GM12878 (cell line): ENCODE results near the gene LIMCH1. TPM values are rescaled to one million over a fixed set of nuclear protein-coding genes. Genes with fewer than 3 reads are reported as not detected.

Source experiments
- ATAC-seq: fragments of 200-7000 bp; cut with Tn5 transposase; 3 replicates; pipeline ENCODE4 v1.9.1; 2020; ENCODE audit warnings: mild to moderate bottlenecking, moderate library complexity
- BruUV-seq: library from RNA; stranded (reverse); fragments of 400-500 nt; replicated peaks from 2 replicates; lab custom pipeline; 2021; lab: Mats Ljungman, UMichigan
- CTCF ChIA-PET: fragments of 300-600 bp; sonication (Branson Sonifier 250); formaldehyde crosslinking; extraction: SDS; loops from one replicate; lab custom pipeline; 2021; ENCODE audit warnings: inconsistent platforms; lab: Yijun Ruan, JAX
- POLR2A ChIA-PET: fragments of 350-600 bp; formaldehyde crosslinking; extraction: SDS; loops from one replicate; lab custom pipeline; 2021; ENCODE audit warnings: inconsistent platforms; lab: Charles Lee
- RAD21 ChIA-PET: fragments of 300-600 bp; sonication (Branson Sonifier 250); formaldehyde crosslinking; loops from one replicate; lab custom pipeline; 2023; ENCODE audit warnings: antibody characterized with exemption; ENCODE audit not compliant: unreplicated experiment; lab: Charles Lee
- SMC1A ChIA-PET: fragments of 300-600 bp; sonication (Branson Sonifier 250); formaldehyde crosslinking; loops from one replicate; lab custom pipeline; 2023; ENCODE audit not compliant: unreplicated experiment, uncharacterized antibody; lab: Charles Lee
- DNase-seq: peaks from one replicate; pipeline ENCODE4 v3.0.0-alpha.2; 2011; ENCODE audit warnings: low read depth, low spot score
- FAIRE-seq: peaks from 3 replicates; lab custom pipeline; 2011; peaks lifted over from hg19 to GRCh38; lab: Jason Lieb, UNC
- H2AFZ ChIP-seq: 2 replicates; pipeline ENCODE4 v1.6.0; 2011; ENCODE audit warnings: low read depth, low read length, control low read depth; ENCODE audit not compliant: control insufficient read depth
- H3K27ac ChIP-seq: 2 replicates; pipeline ENCODE4 v1.5.1; 2011; ENCODE audit warnings: control low read depth; ENCODE audit not compliant: control insufficient read depth, insufficient read depth
- H3K27me3 ChIP-seq, 2 experiments: replicated peaks in 1 of 2; 2 replicates each; pipeline versions ENCODE4 v1.6.0 to v1.6.1; 2011; ENCODE audit warnings: low read length in 1 of 2; ENCODE audit not compliant: control insufficient read depth in 2 of 2, insufficient read depth in 2 of 2
- H3K36me3 ChIP-seq, 2 experiments: 2 replicates each; pipeline ENCODE4 v1.5.1; 2011; ENCODE audit warnings: low read length in 1 of 2; ENCODE audit not compliant: control insufficient read depth in 2 of 2, insufficient read depth in 2 of 2
- H3K4me1 ChIP-seq: 2 replicates; pipeline ENCODE4 v1.6.1; 2011; ENCODE audit warnings: mild to moderate bottlenecking, low read length, moderate library complexity, mixed read lengths; ENCODE audit not compliant: control insufficient read depth, insufficient read depth
- H3K4me2 ChIP-seq: 2 replicates; pipeline ENCODE4 v1.6.0; 2011; ENCODE audit warnings: control low read depth; ENCODE audit not compliant: control insufficient read depth, insufficient read depth
- H3K4me3 ChIP-seq: fragments of 200-600 bp; sonication (generic); 2 replicates; pipeline ENCODE4 v1.5.1; 2016
- H3K79me2 ChIP-seq: 2 replicates; pipeline ENCODE4 v1.6.0; 2011; ENCODE audit warnings: low read length; ENCODE audit not compliant: control insufficient read depth, insufficient read depth
- H3K9ac ChIP-seq: 2 replicates; pipeline ENCODE4 v1.8.0; 2011; ENCODE audit warnings: low read length, control low read depth, mixed read lengths; ENCODE audit not compliant: control insufficient read depth, insufficient read depth
- H3K9me3 ChIP-seq: replicated peaks from 3 replicates; pipeline ENCODE4 v1.5.1; 2011; ENCODE audit warnings: mild to moderate bottlenecking, low read length; ENCODE audit not compliant: control insufficient read depth, insufficient read depth
- H4K20me1 ChIP-seq: 2 replicates; pipeline ENCODE4 v1.6.0; 2011; ENCODE audit not compliant: control insufficient read depth, insufficient read depth
- ASH2L ChIP-seq: fragments of 300-600, 200-600 bp; sonication (generic); IDR thresholded peaks from 2 replicates; pipeline ENCODE4 v1.6.1; 2017; ENCODE audit warnings: low read depth, mild to moderate bottlenecking, borderline replicate concordance
- CBX3 ChIP-seq: fragments of 200-600 bp; sonication (generic); IDR thresholded peaks from 2 replicates; pipeline ENCODE4 v1.6.1; 2016; ENCODE audit warnings: low read depth, borderline replicate concordance
- CHD2 ChIP-seq: IDR thresholded peaks from 2 replicates; pipeline ENCODE4 v1.6.1; 2011; ENCODE audit warnings: low read depth, low read length, improper control_type of control experiment, borderline replicate concordance
- FOXM1 ChIP-seq: IDR thresholded peaks from 2 replicates; pipeline ENCODE4 v1.6.1; 2012; ENCODE audit warnings: low read depth, mild to moderate bottlenecking, inconsistent platforms, low read length, moderate library complexity
- JUNB ChIP-seq: IDR thresholded peaks from 2 replicates; pipeline ENCODE4 v1.6.1; 2016; ENCODE audit warnings: antibody characterized with exemption, mild to moderate bottlenecking
- KAT2A ChIP-seq: conservative IDR thresholded peaks from 2 replicates; pipeline ENCODE4 v1.6.1; 2011; ENCODE audit warnings: low read depth, low read length; ENCODE audit not compliant: control insufficient read depth
- LARP7 ChIP-seq: fragments of 450-650 bp; IDR thresholded peaks from 2 replicates; pipeline ENCODE4 v1.6.1; 2017; ENCODE audit warnings: mild to moderate bottlenecking
- NR2C1 ChIP-seq: fragments of 450-650 bp; IDR thresholded peaks from 2 replicates; pipeline ENCODE4 v1.6.1; 2017; ENCODE audit warnings: antibody characterized with exemption, mild to moderate bottlenecking, moderate library complexity
- POLR2A ChIP-seq: IDR thresholded peaks from 2 replicates; pipeline ENCODE4 v1.6.1; 2011; ENCODE audit warnings: low read depth, mild to moderate bottlenecking, low read length
- POLR2AphosphoS2 ChIP-seq: IDR thresholded peaks from 2 replicates; pipeline ENCODE4 v1.6.1; 2011; ENCODE audit warnings: low read depth, mild to moderate bottlenecking, low read length, improper control_type of control experiment, moderate library complexity
- SMAD5 ChIP-seq: IDR thresholded peaks from 2 replicates; pipeline ENCODE4 v1.6.1; 2016; ENCODE audit warnings: antibody characterized with exemption, low read depth
- STAT1 ChIP-seq: fragments of 450-650 bp; conservative IDR thresholded peaks from 2 replicates; pipeline ENCODE4 v1.6.1; 2014; ENCODE audit warnings: antibody characterized with exemption, mild to moderate bottlenecking
- SUZ12 ChIP-seq: fragments of 200-600 bp; sonication (generic); IDR thresholded peaks from one replicate; pipeline ENCODE4 v1.6.1; 2018; ENCODE audit warnings: antibody characterized with exemption, mild to moderate bottlenecking; ENCODE audit not compliant: unreplicated experiment
- TAF1 ChIP-seq: IDR thresholded peaks from 2 replicates; pipeline ENCODE4 v1.6.1; 2011; ENCODE audit warnings: mild to moderate bottlenecking, low read depth, low read length, borderline replicate concordance
- WRNIP1 ChIP-seq: IDR thresholded peaks from 2 replicates; pipeline ENCODE4 v1.6.1; 2011; ENCODE audit warnings: low read depth, low read length, improper control_type of control experiment, borderline replicate concordance
- WGBS: methylation state at CpG from one replicate; pipeline ENCODE4 v1.1.6; 2016; ENCODE audit warnings: low lambda C conversion rate; ENCODE audit not compliant: insufficient replicate concordance, insufficient coverage; ENCODE audit errors: missing lambda C conversion rate; 5-methylcytosine and 5-hydroxymethylcytosine counted together
- in situ Hi-C: fragments of 300-500 bp; cut with MboI; formaldehyde crosslinking; loops from 9 replicates; pipeline ENCODE4 v1.14.3; 2018; ENCODE audit warnings: mixed read lengths
- intact Hi-C: fragments of 100-400 bp; cut with micrococcal nuclease; formaldehyde crosslinking; loops from one replicate; pipeline ENCODE4 v1.14.2; 2022; ENCODE audit not compliant: unreplicated experiment
- polyA plus RNA-seq, 11 experiments: library from polyadenylated mRNA; depleted of rRNA in 4 of 11; unstranded in 6 of 11; stranded (reverse) in 5 of 11; fragments of >200 nt; fragmentation: Nextera tagmentation in 4 of 11; fragmentation: Illumina TruSeq in 1 of 11; extraction: Ambion mirVana in 4 of 11; extraction: Trizol in 1 of 11; gene quantifications; 1 replicate in 1 of 11; 2 replicates in 10 of 11; pipeline versions ENCODE4 v1.2.1 to v1.2.3, GENCODE V29; 2011 to 2016; ENCODE audit warnings: inconsistent platforms in 2 of 11, missing spikeins in 2 of 11, low read depth in 1 of 11
- total RNA-seq, 4 experiments: library from RNA; depleted of rRNA in 3 of 4; stranded (reverse); fragments of >200 nt in 3 of 4; fragmentation: Illumina TruSeq in 1 of 4; extraction: Trizol in 1 of 4; gene quantifications; 2 replicates each; pipeline versions ENCODE4 v1.2.1 to v1.2.3, GENCODE V29; 2013 to 2021
- TF ChIP-seq, protein P1 (sequence below), 3 experiments: IDR thresholded peaks in 2 of 3; conservative IDR thresholded peaks in 1 of 3; 2 replicates each; pipeline ENCODE4 v1.5.1; 2011; ENCODE audit warnings: low read depth in 3 of 3, low read length in 3 of 3, mild to moderate bottlenecking in 3 of 3, control low read depth in 2 of 3, moderate library complexity in 2 of 3, inconsistent platforms in 1 of 3, mixed read lengths in 1 of 3; ENCODE audit not compliant: control insufficient read depth in 2 of 3, insufficient read depth in 1 of 3; ENCODE audit errors: extremely low read depth in 1 of 3

LIMCH1 gene
- total and polyA plus RNA-seq, 10 of the 15 experiments (the other 5 are each of a cell fraction or from before 2014, with no cell fraction given), result 0.07 to 0.15 TPM; not detected in 8

- CTCF ChIA-PET, result no interaction called here
- Histone ChIP-seq H3K4me1 (no peaks in the 10 kb centered on the region), H3K79me2 (no peaks in the 10 kb centered on the region), H3K9ac (no peak overlapping the region), H3K27ac (no peak overlapping the region), H3K9me3 (no peaks in the 10 kb centered on the region), H3K4me3 (no peak overlapping the region), H3K36me3 (no peaks in the 10 kb centered on the region), H4K20me1 (no peaks in the 10 kb centered on the region), H3K27me3 (no peaks in the 10 kb centered on the region), H3K4me2 (no peak overlapping the region), H2AFZ (no peak overlapping the region)
- no peak for FAIRE-seq
- RAD21 ChIA-PET, result no interaction called here
- SMC1A ChIA-PET, result no interaction called here
- WGBS, result 3% methylated on average over 3 of the region's 3 CpGs
- intact Hi-C loops (no loop called here), in situ Hi-C loops (no loop called here)
- ATAC-seq, result no peak
- TF ChIP-seq LARP7 (no peak), TAF1 (no peak), CHD2 (no peak)
- no peak for DNase-seq
- no TSS peak for BruUV-seq
- POLR2A ChIA-PET, result no interaction called here
Measured at GRCh38 chr4:41587286-41587685, 49.3 kb downstream of the LIMCH1 start.

DNA sequence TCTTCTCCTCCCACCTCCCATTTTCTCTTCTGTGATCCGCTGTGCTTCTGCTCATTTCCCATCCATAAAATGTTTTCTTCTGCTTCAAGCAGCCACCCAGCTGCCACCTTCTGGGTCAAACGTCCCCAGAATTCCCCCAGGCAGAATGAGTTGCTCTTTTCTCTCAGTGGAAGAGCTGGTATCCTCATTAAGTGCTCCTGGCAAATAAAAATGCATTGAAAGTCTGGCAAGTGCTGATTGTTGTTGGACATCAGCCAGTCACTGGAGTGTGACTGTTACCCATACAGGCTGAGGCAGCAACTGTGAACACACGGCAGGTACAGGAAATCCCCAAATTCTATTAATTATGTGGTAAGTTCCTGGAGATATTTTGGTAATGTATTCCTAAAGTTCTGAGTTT lies 52.6 kb downstream of the LIMCH1 start:
- CTCF ChIA-PET, result no interaction called here
- 1% methylated on average over 3 of the region's 3 CpGs for WGBS

More for the DNA sequence above, 52.6 kb downstream of the LIMCH1 start:
- FAIRE-seq (no peak), ATAC-seq (no peak), DNase-seq (no peak)
- H3K4me2 ChIP-seq, result no peak overlapping the region
- no peak overlapping the region for H3K4me3 ChIP-seq
- SMC1A ChIA-PET, result no interaction called here
- in situ Hi-C loops (no loop called here), intact Hi-C loops (no loop called here)
- RAD21 ChIA-PET, result no interaction called here
- BruUV-seq, result no TSS peak
- no peaks in the 10 kb centered on the region for H4K20me1 ChIP-seq
- no peaks in the 10 kb centered on the region for H3K36me3 ChIP-seq
- H3K79me2 ChIP-seq, result no peaks in the 10 kb centered on the region
- no peaks in the 10 kb centered on the region for H3K4me1 ChIP-seq
- no peaks in the 10 kb centered on the region for H3K27me3 ChIP-seq
- H3K9ac ChIP-seq, result no peak overlapping the region
- H2AFZ ChIP-seq, result no peak overlapping the region
- TF ChIP-seq POLR2A, result no peak
- no peak for TF ChIP-seq STAT1
- TF ChIP-seq FOXM1, result no peak
- no peak for TF ChIP-seq SMAD5
- no peak for TF ChIP-seq JUNB
- no peak for TF ChIP-seq SUZ12
- no peak for TF ChIP-seq KAT2A
- no peak for TF ChIP-seq ASH2L
- TF ChIP-seq, protein P1, sequence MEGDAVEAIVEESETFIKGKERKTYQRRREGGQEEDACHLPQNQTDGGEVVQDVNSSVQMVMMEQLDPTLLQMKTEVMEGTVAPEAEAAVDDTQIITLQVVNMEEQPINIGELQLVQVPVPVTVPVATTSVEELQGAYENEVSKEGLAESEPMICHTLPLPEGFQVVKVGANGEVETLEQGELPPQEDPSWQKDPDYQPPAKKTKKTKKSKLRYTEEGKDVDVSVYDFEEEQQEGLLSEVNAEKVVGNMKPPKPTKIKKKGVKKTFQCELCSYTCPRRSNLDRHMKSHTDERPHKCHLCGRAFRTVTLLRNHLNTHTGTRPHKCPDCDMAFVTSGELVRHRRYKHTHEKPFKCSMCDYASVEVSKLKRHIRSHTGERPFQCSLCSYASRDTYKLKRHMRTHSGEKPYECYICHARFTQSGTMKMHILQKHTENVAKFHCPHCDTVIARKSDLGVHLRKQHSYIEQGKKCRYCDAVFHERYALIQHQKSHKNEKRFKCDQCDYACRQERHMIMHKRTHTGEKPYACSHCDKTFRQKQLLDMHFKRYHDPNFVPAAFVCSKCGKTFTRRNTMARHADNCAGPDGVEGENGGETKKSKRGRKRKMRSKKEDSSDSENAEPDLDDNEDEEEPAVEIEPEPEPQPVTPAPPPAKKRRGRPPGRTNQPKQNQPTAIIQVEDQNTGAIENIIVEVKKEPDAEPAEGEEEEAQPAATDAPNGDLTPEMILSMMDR (IDR thresholded peaks at IDR 0.05 in 2 of 3, conservative IDR thresholded peaks at IDR 0.05 in 1 of 3; ENCODE audit: control insufficient read depth in 2 of 3, extremely low read depth in 1 of 3, insufficient read depth in 1 of 3, low read depth in 3 of 3, low read length in 3 of 3), result no peak
- TF ChIP-seq POLR2AphosphoS2, result no peak
- no peak for TF ChIP-seq WRNIP1
- TF ChIP-seq NR2C1, result no peak
- no peak for TF ChIP-seq CBX3
- H3K9me3 ChIP-seq, result no peaks in the 10 kb centered on the region
- H3K27ac ChIP-seq, result no peak overlapping the region
- POLR2A ChIA-PET, result no interaction called here
